Measurements from ENCODE around the gene SPDEF. TPM values are rescaled to one million over a fixed set of nuclear protein-coding genes. Genes with fewer than 3 reads are reported as not detected.

Gene SPDEF
- total RNA-seq, 4 donors from 2014 or later, result 4.4 TPM; not detected in 3

DNA sequence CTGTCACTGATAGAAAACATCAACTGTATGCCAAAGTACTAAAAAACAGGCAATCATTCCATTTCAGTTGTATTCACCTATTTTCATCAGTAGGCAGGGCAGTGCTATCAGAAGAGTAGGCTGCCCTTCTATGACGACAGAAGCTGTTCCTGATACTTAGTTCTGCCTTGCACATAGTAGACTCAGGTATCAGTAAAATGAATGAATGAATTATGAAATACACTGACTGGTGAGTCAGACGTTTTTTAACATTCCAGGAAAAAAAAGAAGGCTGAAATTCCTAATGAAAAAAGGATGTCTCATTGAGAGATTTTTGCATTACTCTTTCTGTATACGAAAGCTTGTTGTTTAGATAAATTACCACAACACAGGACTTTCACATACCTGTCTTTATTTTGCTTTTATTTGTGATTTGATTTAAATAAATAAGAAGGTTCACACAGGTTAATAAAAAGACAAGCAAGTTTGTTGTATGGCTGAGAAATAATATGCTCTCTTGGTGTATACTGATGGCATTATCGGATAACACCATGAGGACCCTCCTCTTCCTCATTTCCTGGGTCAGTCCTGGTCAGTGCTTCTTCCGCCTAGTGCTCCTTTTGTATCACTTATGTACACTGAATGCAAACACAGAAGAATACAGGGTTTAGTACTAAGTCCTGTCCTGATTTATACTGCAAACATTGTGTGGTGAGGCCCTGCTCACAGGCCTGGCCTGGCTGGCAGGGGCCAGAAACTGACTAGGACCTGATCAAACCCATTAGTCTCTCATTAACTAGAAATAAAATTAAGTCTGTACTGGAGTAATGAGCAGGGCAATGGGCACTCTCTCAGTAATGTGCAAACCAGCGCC is 39.4 kb upstream of the SPDEF start:
- Histone ChIP-seq H3K4me1 (peaks cover 15 to 72% (median 30%) of the 10 kb centered on the region in 3 donors), H3K36me3 (peaks cover 0 to 6% of the 10 kb centered on the region in 2 donors), H3K27ac (peak overlapping the region in 3 of 4 donors; percentile 13 to 71 (median 52)), H3K4me3 (no peak overlapping the region), H3K9me3 (no peaks in the 10 kb centered on the region), H3K27me3 (no peaks in the 10 kb centered on the region)
- TF ChIP-seq EP300 (IDR thresholded peaks at IDR 0.05), result no peak
- TF ChIP-seq POLR2A (IDR thresholded peaks at IDR 0.05), result no peak
- no peak for TF ChIP-seq POLR2AphosphoS5 (IDR thresholded peaks at IDR 0.05)
- TF ChIP-seq, protein P1, sequence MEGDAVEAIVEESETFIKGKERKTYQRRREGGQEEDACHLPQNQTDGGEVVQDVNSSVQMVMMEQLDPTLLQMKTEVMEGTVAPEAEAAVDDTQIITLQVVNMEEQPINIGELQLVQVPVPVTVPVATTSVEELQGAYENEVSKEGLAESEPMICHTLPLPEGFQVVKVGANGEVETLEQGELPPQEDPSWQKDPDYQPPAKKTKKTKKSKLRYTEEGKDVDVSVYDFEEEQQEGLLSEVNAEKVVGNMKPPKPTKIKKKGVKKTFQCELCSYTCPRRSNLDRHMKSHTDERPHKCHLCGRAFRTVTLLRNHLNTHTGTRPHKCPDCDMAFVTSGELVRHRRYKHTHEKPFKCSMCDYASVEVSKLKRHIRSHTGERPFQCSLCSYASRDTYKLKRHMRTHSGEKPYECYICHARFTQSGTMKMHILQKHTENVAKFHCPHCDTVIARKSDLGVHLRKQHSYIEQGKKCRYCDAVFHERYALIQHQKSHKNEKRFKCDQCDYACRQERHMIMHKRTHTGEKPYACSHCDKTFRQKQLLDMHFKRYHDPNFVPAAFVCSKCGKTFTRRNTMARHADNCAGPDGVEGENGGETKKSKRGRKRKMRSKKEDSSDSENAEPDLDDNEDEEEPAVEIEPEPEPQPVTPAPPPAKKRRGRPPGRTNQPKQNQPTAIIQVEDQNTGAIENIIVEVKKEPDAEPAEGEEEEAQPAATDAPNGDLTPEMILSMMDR (IDR thresholded peaks at IDR 0.05), result no peak
- WGBS, 2 donors (ENCODE audit: low coverage in 1 of 2), result 51 to 60% methylated on average over 5 of the region's 6 CpGs
- no peak for ATAC-seq

DNA sequence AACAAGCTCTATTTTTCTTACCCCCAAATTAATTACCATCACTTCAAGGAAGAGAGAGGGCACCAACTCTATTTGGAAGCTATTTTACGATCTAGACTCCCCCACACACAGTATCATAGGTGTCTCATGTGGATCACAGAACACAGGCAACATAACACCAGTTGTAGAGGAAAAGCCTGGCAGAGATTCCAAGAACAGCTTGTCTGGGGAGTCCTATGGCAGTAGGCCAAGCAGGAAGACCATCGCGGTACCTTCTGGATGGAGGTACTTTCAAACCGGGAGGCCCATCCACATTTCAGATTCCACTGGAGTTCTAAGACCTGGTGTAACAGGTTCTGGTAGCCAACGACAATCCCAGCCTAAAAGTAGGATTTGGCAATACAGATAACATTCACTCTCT is 37.6 kb upstream of the SPDEF start:
- Histone ChIP-seq H3K4me3 (no peak overlapping the region), H3K4me1 (peaks cover 7 to 54% (median 17%) of the 10 kb centered on the region in 3 donors), H3K9me3 (no peaks in the 10 kb centered on the region), H3K36me3 (peaks cover 0 to 18% of the 10 kb centered on the region in 2 donors), H3K27ac (peak overlapping the region in 1 of 4 donors; percentile 3), H3K27me3 (no peaks in the 10 kb centered on the region)
- TF ChIP-seq POLR2AphosphoS5 (IDR thresholded peaks at IDR 0.05), result no peak
- no peak for TF ChIP-seq POLR2A (IDR thresholded peaks at IDR 0.05)
- TF ChIP-seq, protein P1 (IDR thresholded peaks at IDR 0.05), result no peak
- no peak for TF ChIP-seq EP300 (IDR thresholded peaks at IDR 0.05)
- ATAC-seq, result no peak
- 67 to 81% methylated on average over 4 to 5 of the region's 5 CpGs for WGBS, 2 donors (ENCODE audit: low coverage in 1 of 2)

DNA sequence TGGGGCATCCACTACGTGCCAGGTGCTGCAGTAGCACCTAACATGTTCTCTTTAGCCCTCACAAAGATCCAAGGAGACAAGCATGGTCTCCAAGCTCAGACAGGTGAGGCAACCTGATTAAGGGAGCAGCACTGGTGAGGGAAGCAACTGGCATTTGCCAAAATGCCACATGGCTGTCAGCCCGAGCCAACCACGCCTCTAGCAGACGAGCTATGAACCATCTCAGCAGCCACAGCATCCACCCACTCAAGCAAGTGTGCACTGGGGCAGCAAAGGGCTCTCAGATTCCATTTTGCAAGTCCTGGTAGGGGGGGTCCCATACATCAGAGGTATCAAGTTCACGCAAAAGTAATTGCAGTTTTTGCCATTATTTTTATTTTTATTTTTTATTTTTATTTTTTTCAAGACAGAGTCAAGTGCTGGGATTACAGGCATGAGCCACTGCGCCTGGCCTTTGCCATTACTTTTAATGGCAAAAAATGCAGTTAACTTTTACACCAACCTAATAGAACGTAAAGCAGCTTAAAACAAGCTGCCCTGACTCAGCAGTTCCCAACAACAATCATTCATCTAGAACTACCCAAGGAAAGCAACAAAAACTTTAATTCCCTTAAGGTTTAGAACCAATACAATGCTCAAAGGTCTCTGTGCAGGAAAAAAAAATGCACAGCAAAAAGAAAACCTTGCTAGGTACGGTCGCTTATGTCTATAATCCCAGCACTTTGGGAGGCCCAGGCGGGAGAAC is 36.3 kb upstream of the SPDEF start:
- ATAC-seq, result no peak
- H3K27me3 ChIP-seq, result no peaks in the 10 kb centered on the region
- peaks cover 0 to 40% (median 7%) of the 10 kb centered on the region in 3 donors for H3K4me1 ChIP-seq
- H3K27ac ChIP-seq, result no peak overlapping the region
- no peaks in the 10 kb centered on the region for H3K9me3 ChIP-seq
- WGBS, 2 donors (ENCODE audit: low coverage in 1 of 2), result 81 to 90% methylated on average over 5 to 9 of the region's 10 CpGs
- peaks cover 0 to 31% of the 10 kb centered on the region in 2 donors for H3K36me3 ChIP-seq
- H3K4me3 ChIP-seq, result no peak overlapping the region
- TF ChIP-seq, protein P1 (IDR thresholded peaks at IDR 0.05), result no peak
- TF ChIP-seq POLR2AphosphoS5 (IDR thresholded peaks at IDR 0.05) (no peak), EP300 (IDR thresholded peaks at IDR 0.05) (no peak), POLR2A (IDR thresholded peaks at IDR 0.05) (no peak)

DNA sequence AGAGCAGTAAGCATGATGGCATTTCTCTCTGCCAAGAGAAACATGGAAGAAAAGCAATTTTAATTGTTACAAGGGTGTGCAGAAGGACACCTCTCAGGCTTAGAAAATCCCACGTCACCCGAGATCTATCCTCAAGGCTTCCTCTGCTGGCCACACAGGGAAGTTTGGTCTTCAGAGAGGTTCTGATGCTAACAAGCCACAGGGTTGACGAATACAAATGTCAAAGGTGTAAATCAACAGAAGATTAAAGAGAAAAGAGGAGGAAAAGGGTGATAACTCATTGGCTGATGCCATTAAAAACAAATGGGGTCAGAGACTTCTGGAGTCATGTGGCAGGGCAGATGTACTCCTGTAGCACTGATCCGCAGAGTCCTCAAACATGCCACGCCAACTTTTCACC is 33.6 kb upstream of the SPDEF start:
- Histone ChIP-seq H3K4me1 (peaks cover 0 to 32% (median 0%) of the 10 kb centered on the region in 3 donors), H3K9me3 (no peaks in the 10 kb centered on the region), H3K27ac (no peak overlapping the region), H3K27me3 (no peaks in the 10 kb centered on the region), H3K4me3 (no peak overlapping the region), H3K36me3 (peaks cover 0 to 43% of the 10 kb centered on the region in 2 donors)
- WGBS, 2 donors (ENCODE audit: low coverage in 1 of 2), result 84 to 92% methylated on average over 2 to 5 of the region's 5 CpGs
- no peak for ATAC-seq
- TF ChIP-seq, protein P1 (IDR thresholded peaks at IDR 0.05), result no peak
- no peak for TF ChIP-seq EP300 (IDR thresholded peaks at IDR 0.05)
